HepG2 (cell line): ENCODE results near the gene BRD3. TPM values are rescaled to one million over a fixed set of nuclear protein-coding genes. Genes with fewer than 3 reads are reported as not detected.
A peak's percentile ranks its signal among the peaks of the same experiment; 100 is the strongest.

ENCODE experiments used
- CSRNP2 ChIP-seq: sonication (generic); formaldehyde crosslinking; conservative IDR thresholded peaks from 2 replicates; pipeline ENCODE4 v1.8.0; 2022; ENCODE audit warnings: low read depth, missing genetic modification reagents
- ELF3 ChIP-seq: IDR thresholded peaks from 2 replicates; pipeline ENCODE4 v1.6.1; 2016; ENCODE audit warnings: missing genetic modification reagents, missing compliant biosample characterization
- FIP1L1 ChIP-seq: fragments of 200-400 bp; formaldehyde crosslinking; IDR thresholded peaks from 2 replicates; pipeline ENCODE4 v1.6.1; 2018; ENCODE audit warnings: low read depth, mild to moderate bottlenecking, low read length, moderate library complexity, borderline replicate concordance; ENCODE audit not compliant: insufficient read depth
- FOXA3 ChIP-seq: IDR thresholded peaks from 2 replicates; pipeline ENCODE4 v1.6.1; 2016; ENCODE audit warnings: missing genetic modification reagents, missing compliant biosample characterization
- REST ChIP-seq, 2 experiments: IDR thresholded peaks; 2 replicates each; pipeline ENCODE4 v1.6.1; 2011 to 2012; ENCODE audit warnings: low read length in 2 of 2, borderline replicate concordance in 1 of 2, low read depth in 1 of 2, mild to moderate bottlenecking in 1 of 2, moderate library complexity in 1 of 2
- SOX5 ChIP-seq: IDR thresholded peaks from 2 replicates; pipeline ENCODE4 v1.6.1; 2016; ENCODE audit warnings: borderline replicate concordance
- SYNCRIP ChIP-seq: fragments of 200-400 bp; formaldehyde crosslinking; IDR thresholded peaks from 2 replicates; pipeline ENCODE4 v1.6.1; 2018; ENCODE audit warnings: mild to moderate bottlenecking, low read depth, low read length; ENCODE audit not compliant: insufficient read depth
- THAP7 ChIP-seq: sonication (generic); formaldehyde crosslinking; IDR thresholded peaks from 2 replicates; pipeline ENCODE4 v1.8.1; 2023; ENCODE audit warnings: mild to moderate bottlenecking, missing genetic modification reagents
- ZBTB46 ChIP-seq: sonication (generic); formaldehyde crosslinking; IDR thresholded peaks from 2 replicates; pipeline ENCODE4 v1.4.0; 2020; ENCODE audit warnings: mild to moderate bottlenecking, missing genetic modification reagents, borderline replicate concordance
- ZHX1 ChIP-seq: sonication (generic); formaldehyde crosslinking; IDR thresholded peaks from 2 replicates; pipeline ENCODE4 v1.8.1; 2022; ENCODE audit warnings: low read depth, mild to moderate bottlenecking, missing genetic modification reagents
- ZNF446 ChIP-seq: sonication (generic); formaldehyde crosslinking; IDR thresholded peaks from 2 replicates; pipeline ENCODE4 v1.5.0; 2020; ENCODE audit warnings: mild to moderate bottlenecking, missing genetic modification reagents
- ZNF572 ChIP-seq: sonication (generic); formaldehyde crosslinking; IDR thresholded peaks from 2 replicates; pipeline ENCODE4 v1.5.1; 2020; ENCODE audit warnings: mild to moderate bottlenecking, missing genetic modification reagents
- ZNF607 ChIP-seq: sonication (generic); formaldehyde crosslinking; IDR thresholded peaks from 2 replicates; pipeline ENCODE4 v1.5.1; 2020; ENCODE audit warnings: missing genetic modification reagents, mild to moderate bottlenecking, borderline replicate concordance
- ZSCAN30 ChIP-seq: sonication (generic); formaldehyde crosslinking; IDR thresholded peaks from 2 replicates; pipeline ENCODE4 v1.5.0; 2020; ENCODE audit warnings: mild to moderate bottlenecking, missing genetic modification reagents
- ZZZ3 ChIP-seq: sonication (generic); formaldehyde crosslinking; IDR thresholded peaks from 2 replicates; pipeline ENCODE4 v1.4.0; 2020; ENCODE audit warnings: missing genetic modification reagents, mild to moderate bottlenecking, borderline replicate concordance
- polyA plus RNA-seq, 8 experiments: library from polyadenylated mRNA; depleted of rRNA in 3 of 8; stranded (reverse) in 7 of 8; unstranded in 1 of 8; fragments of >200 nt; fragmentation: Illumina TruSeq in 4 of 8; extraction: Trizol in 4 of 8; gene quantifications; 2 replicates each; pipeline versions ENCODE4 v1.2.1 to v1.2.3, GENCODE V29; 2011 to 2016; ENCODE audit warnings: low read depth in 4 of 8, missing spikeins in 1 of 8, mixed read lengths in 1 of 8; ENCODE audit not compliant: insufficient read depth in 1 of 8
- total RNA-seq, 5 experiments: library from RNA; depleted of rRNA; stranded (reverse); fragments of >200 nt; fragmentation: Illumina TruSeq; extraction: Trizol; gene quantifications; 2 replicates each; pipeline ENCODE4 v1.2.3, GENCODE V29; 2016; ENCODE audit warnings: low read depth in 1 of 5

BRD3 gene
- total and polyA plus RNA-seq, 2 of the 13 experiments (the other 11 are each of a cell fraction or from before 2014, with no cell fraction given): 5.9 to 12.9 TPM

GRCh38 chr9:134057751-134058701, 9.8 kb downstream of the BRD3 start (continued):
- peak; percentile 79; the same call in 1 of the 2 replicates for TF ChIP-seq ZHX1 (CRISPR knock-in tag)
- 0 out of 2 replicates have a peak, but pooled peaks have one; percentile 20 for TF ChIP-seq THAP7 (CRISPR knock-in tag)
- TF ChIP-seq SYNCRIP: no peak
- TF ChIP-seq ZBTB46: 0 out of 2 replicates have a peak, but pooled peaks have one; percentile 60
- no peak for TF ChIP-seq FIP1L1
- no peak for TF ChIP-seq ZSCAN30 (CRISPR knock-in tag)
- peak; percentile 62; the same call in 1 of the 2 replicates for TF ChIP-seq SOX5 (CRISPR knock-in tag)
- no peak for TF ChIP-seq CSRNP2 (CRISPR knock-in tag)
- no peak; the same call in 1 of the 2 replicates for TF ChIP-seq ZNF572 (CRISPR knock-in tag)
- TF ChIP-seq ZZZ3 (CRISPR knock-in tag): no peak
- TF ChIP-seq REST (IDR thresholded peaks at IDR 0.05; ENCODE audit: borderline replicate concordance in 1 of 2, low read depth in 1 of 2, low read length in 2 of 2): no peak
- peak; percentile 67 for TF ChIP-seq ELF3 (CRISPR knock-in tag)
- TF ChIP-seq ZNF607 (CRISPR knock-in tag): peak; percentile 87; the same call in 1 of the 2 replicates
- TF ChIP-seq ZNF446 (CRISPR knock-in tag): no peak
- peak; percentile 96 for TF ChIP-seq FOXA3 (CRISPR knock-in tag)
